GM18520 (cell line): ENCODE data around the gene MAML2.
"Not testable (repeated sequence)": the region's sequence is repeated elsewhere in the genome, so short reads cannot be mapped to it uniquely, and the experiment has no call there.

Experiments
- ATAC-seq: cut with Tn5 transposase; IDR thresholded peaks from one replicate; pipeline ENCODE4 v1.9.1; 2021; ENCODE audit not compliant: unreplicated experiment

The MAML2 gene

GRCh38 chr11:96293598-96294021 lies 49.4 kb downstream of the MAML2 start:
- peak; percentile 91 for ATAC-seq

GRCh38 chr11:96293109-96293508 lies 49.9 kb downstream of the MAML2 start:
- no peak for ATAC-seq

- no peak for ATAC-seq
Measured at GRCh38 chr11:96292291-96293010, 50.5 kb downstream of the MAML2 start.

- ATAC-seq: no peak
Measured at GRCh38 chr11:96290631-96291030, 52.4 kb downstream of the MAML2 start.

GRCh38 chr11:96290031-96290430 lies 53.0 kb downstream of the MAML2 start:
- no peak for ATAC-seq

- ATAC-seq: no peak
Measured at GRCh38 chr11:96288915-96289314, 54.1 kb downstream of the MAML2 start.

- ATAC-seq: no peak
Measured at GRCh38 chr11:96287822-96288439, 55.1 kb downstream of the MAML2 start.

- not testable (repeated sequence) for ATAC-seq
Measured at GRCh38 chr11:96285985-96286384, 57.0 kb downstream of the MAML2 start.

GRCh38 chr11:96284917-96285316 lies 58.1 kb downstream of the MAML2 start:
- no peak for ATAC-seq

- ATAC-seq: no peak
Measured at GRCh38 chr11:96284401-96284800, 58.6 kb downstream of the MAML2 start.

GRCh38 chr11:96282625-96283220 lies 60.3 kb downstream of the MAML2 start:
- no peak for ATAC-seq

GRCh38 chr11:96280444-96280843 lies 62.6 kb downstream of the MAML2 start:
- ATAC-seq: no peak

GRCh38 chr11:96279896-96280290 lies 63.1 kb downstream of the MAML2 start:
- no peak for ATAC-seq

- ATAC-seq: peak; percentile 38
Measured at GRCh38 chr11:96279018-96279895, 63.7 kb downstream of the MAML2 start.

- ATAC-seq: no peak
Measured at GRCh38 chr11:96278039-96278897, 64.7 kb downstream of the MAML2 start.

- no peak for ATAC-seq
Measured at GRCh38 chr11:96277696-96278038, 65.3 kb downstream of the MAML2 start.

GRCh38 chr11:96276836-96277235 lies 66.2 kb downstream of the MAML2 start:
- ATAC-seq: no peak

GRCh38 chr11:96275801-96276594 lies 67.0 kb downstream of the MAML2 start:
- no peak for ATAC-seq

GRCh38 chr11:96273507-96273906 lies 69.5 kb downstream of the MAML2 start:
- ATAC-seq: no peak
